SK-N-MC (cell line): ENCODE results near the gene PTPRN2.

Experiments
- EZH2 ChIP-seq: fragments of 200-600 bp; sonication (generic); IDR thresholded peaks from one replicate; pipeline ENCODE4 v1.6.1; 2017; ENCODE audit warnings: antibody characterized with exemption
- FOXP2 ChIP-seq: optimal IDR thresholded peaks from 2 replicates; pipeline ENCODE3; 2011; ENCODE audit warnings: mild to moderate bottlenecking, moderate library complexity; ENCODE audit not compliant: insufficient read depth; ENCODE audit errors: extremely low read length, control extremely low read depth
- POLR2AphosphoS5 ChIP-seq: IDR thresholded peaks from 2 replicates; pipeline ENCODE4 v1.6.1; 2012; ENCODE audit warnings: mild to moderate bottlenecking, low read depth, low read length, borderline replicate concordance

DNA sequence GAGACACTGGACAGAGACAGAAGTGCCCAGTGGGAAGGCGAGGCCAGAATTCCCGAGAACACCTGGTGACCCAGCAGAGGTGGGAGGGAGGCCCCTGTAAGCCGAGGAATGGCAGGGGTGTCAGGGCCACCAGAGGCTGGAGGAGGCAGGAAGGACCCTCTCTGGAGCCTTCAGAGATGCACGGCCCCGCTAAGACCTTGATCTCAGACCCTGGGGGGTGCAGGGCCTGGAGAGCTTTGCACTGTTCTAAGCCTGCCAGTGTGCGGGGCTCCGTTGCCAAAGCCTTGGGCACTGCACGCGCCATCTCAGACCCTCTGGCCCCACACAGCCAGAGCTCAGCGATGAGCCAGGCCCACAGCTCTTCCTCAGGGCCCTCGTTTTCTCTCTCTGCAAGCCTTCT is 557.1 kb downstream of the PTPRN2 start:
- TF ChIP-seq POLR2AphosphoS5 (no peak), EZH2 (no peak), FOXP2 (no peak)
